ENCODE results near the gene MOV10. TPM values are rescaled to one million over a fixed set of nuclear protein-coding genes. Genes with fewer than 3 reads are reported as not detected.
A peak's percentile ranks its signal among the peaks of the same experiment; 100 is the strongest.

The MOV10 gene
- total RNA-seq, 2 donors from 2014 or later = 113 to 124 TPM

- peak overlapping the region; percentile 42 for H3K4me3 Mint-ChIP-seq
- H3K9ac ChIP-seq (ENCODE audit: extremely low read depth, low read length, poor library complexity, severe bottlenecking) = no peak overlapping the region
- no peaks in the 10 kb centered on the region for H3K4me1 ChIP-seq (ENCODE audit: control insufficient read depth, insufficient read depth, low read length)
- H3K27ac Mint-ChIP-seq = no peak overlapping the region
- H3K27ac ChIP-seq (ENCODE audit: low read depth, low read length) = no peak overlapping the region
- H3K9me3 ChIP-seq (ENCODE audit: control insufficient read depth, low read length) = no peaks in the 10 kb centered on the region
- H3K27me3 ChIP-seq (ENCODE audit: control insufficient read depth, insufficient read depth, low read length, poor library complexity, severe bottlenecking) = peaks cover 24% of the 10 kb centered on the region
- DNase-seq = peak; percentile 80
- WGBS, 2 experiments (ENCODE audit: insufficient coverage in 1 of 2, insufficient read length in 1 of 2) = 76 to 80% methylated on average over 20 to 54 of the region's 54 CpGs
- no peaks in the 10 kb centered on the region for H3K36me3 Mint-ChIP-seq (ENCODE audit: low read depth)
- no peak overlapping the region for H3K4me3 ChIP-seq (ENCODE audit: low read length)
- no peaks in the 10 kb centered on the region for H3K36me3 ChIP-seq (ENCODE audit: control insufficient read depth, insufficient read depth, low read length)
- peaks cover 95% of the 10 kb centered on the region for H3K27me3 Mint-ChIP-seq (ENCODE audit: insufficient read depth)
- no peaks in the 10 kb centered on the region for H3K4me1 Mint-ChIP-seq
- H3K9me3 Mint-ChIP-seq = peaks cover 19% of the 10 kb centered on the region
- TF ChIP-seq CTCF (conservative IDR thresholded peaks at IDR 0.05) = no peak
These were observed 68.9 kb downstream of the MOV10 start for GRCh38 chr1:112743174-112744008.

- H3K27ac Mint-ChIP-seq = no peak overlapping the region
- WGBS, 2 experiments (ENCODE audit: insufficient coverage in 1 of 2, insufficient read length in 1 of 2) = 43 to 74% methylated on average over 28 to 58 of the region's 58 CpGs
- Histone ChIP-seq H3K9me3 (ENCODE audit: control insufficient read depth, low read length) (no peaks in the 10 kb centered on the region), H3K9ac (ENCODE audit: extremely low read depth, low read length, poor library complexity, severe bottlenecking) (no peak overlapping the region), H3K4me3 (ENCODE audit: low read length) (no peak overlapping the region), H3K27ac (ENCODE audit: low read depth, low read length) (no peak overlapping the region), H3K27me3 (ENCODE audit: control insufficient read depth, insufficient read depth, low read length, poor library complexity, severe bottlenecking) (peaks cover 24% of the 10 kb centered on the region), H3K36me3 (ENCODE audit: control insufficient read depth, insufficient read depth, low read length) (no peaks in the 10 kb centered on the region), H3K4me1 (ENCODE audit: control insufficient read depth, insufficient read depth, low read length) (no peaks in the 10 kb centered on the region)
- no peaks in the 10 kb centered on the region for H3K36me3 Mint-ChIP-seq (ENCODE audit: low read depth)
- H3K9me3 Mint-ChIP-seq = peaks cover 19% of the 10 kb centered on the region
- TF ChIP-seq CTCF (conservative IDR thresholded peaks at IDR 0.05) = peak; percentile 71
- peak; percentile 86 for DNase-seq
- H3K4me3 Mint-ChIP-seq = peak overlapping the region; percentile 42
- peaks cover 92% of the 10 kb centered on the region for H3K27me3 Mint-ChIP-seq (ENCODE audit: insufficient read depth)
- H3K4me1 Mint-ChIP-seq = no peaks in the 10 kb centered on the region
These were observed 69.6 kb downstream of the MOV10 start for GRCh38 chr1:112744009-112744578.

GRCh38 chr1:112748396-112748795 lies 73.9 kb downstream of the MOV10 start:
- DNase-seq = no peak
- H3K27me3 ChIP-seq (ENCODE audit: control insufficient read depth, insufficient read depth, low read length, poor library complexity, severe bottlenecking) = peaks cover 22% of the 10 kb centered on the region
- no peak for TF ChIP-seq CTCF (conservative IDR thresholded peaks at IDR 0.05)
- no peaks in the 10 kb centered on the region for H3K4me1 Mint-ChIP-seq
- H3K9me3 ChIP-seq (ENCODE audit: control insufficient read depth, low read length) = no peaks in the 10 kb centered on the region
- H3K36me3 ChIP-seq (ENCODE audit: control insufficient read depth, insufficient read depth, low read length) = no peaks in the 10 kb centered on the region
- WGBS, 2 experiments (ENCODE audit: insufficient coverage in 1 of 2, insufficient read length in 1 of 2) = 93 to 98% methylated on average over 8 to 12 of the region's 12 CpGs
- H3K36me3 Mint-ChIP-seq (ENCODE audit: low read depth) = no peaks in the 10 kb centered on the region
- no peak overlapping the region for H3K9ac ChIP-seq (ENCODE audit: extremely low read depth, low read length, poor library complexity, severe bottlenecking)
- H3K27me3 Mint-ChIP-seq (ENCODE audit: insufficient read depth) = peaks cover 55% of the 10 kb centered on the region
- no peak overlapping the region for H3K4me3 Mint-ChIP-seq
- H3K4me1 ChIP-seq (ENCODE audit: control insufficient read depth, insufficient read depth, low read length) = no peaks in the 10 kb centered on the region
- H3K9me3 Mint-ChIP-seq = peaks cover 11% of the 10 kb centered on the region
- no peak overlapping the region for H3K4me3 ChIP-seq (ENCODE audit: low read length)
- H3K27ac ChIP-seq (ENCODE audit: low read depth, low read length) = no peak overlapping the region
- H3K27ac Mint-ChIP-seq = no peak overlapping the region

Other genes starting within 250 kb of the MOV10 start
- under 1 TPM; 0.51 to 0.57 TPM for gene WNT2B, start 165.7 kb upstream of the MOV10 start, total RNA-seq
- gene ST7L, start 55.5 kb upstream of the MOV10 start, total RNA-seq = 10 to 100 TPM; 18.0 to 18.2 TPM
- 100 to 1,000 TPM; 111 to 122 TPM for gene CAPZA1, start 54.8 kb upstream of the MOV10 start, total RNA-seq
- gene RHOC, start 32.5 kb downstream of the MOV10 start, total RNA-seq = 100 to 1,000 TPM; 168 to 171 TPM
- gene PPM1J, start 40.7 kb downstream of the MOV10 start, total RNA-seq = 1 to 10 TPM; 3.1 to 5.7 TPM

All from endodermal cell (in vitro differentiated cells).